ENCODE data around the gene ANKRD61.
"Not testable (repeated sequence)": the region's sequence is repeated elsewhere in the genome, so short reads cannot be mapped to it uniquely, and the experiment has no call there.

Gene ANKRD61

GRCh38 chr7:6031567-6031966 lies 391 bp downstream of the ANKRD61 start:
- no peak for DNase-seq (ENCODE audit: low read depth in 1 of 2, low spot score in 1 of 2)

GRCh38 chr7:6032167-6032566 lies 991 bp downstream of the ANKRD61 start:
- DNase-seq (ENCODE audit: low read depth in 1 of 2, low spot score in 1 of 2): no peak

- DNase-seq (ENCODE audit: low read depth in 1 of 2, low spot score in 1 of 2): no peak
Measured at GRCh38 chr7:6032641-6033040, 1.5 kb downstream of the ANKRD61 start.

- DNase-seq (ENCODE audit: low read depth in 1 of 2, low spot score in 1 of 2): no peak
Measured at GRCh38 chr7:6035165-6035564, 4.0 kb downstream of the ANKRD61 start.

GRCh38 chr7:6035686-6036085 lies 4.5 kb downstream of the ANKRD61 start:
- DNase-seq (ENCODE audit: low read depth in 1 of 2, low spot score in 1 of 2): no peak

- DNase-seq (ENCODE audit: low read depth in 1 of 2, low spot score in 1 of 2): no peak
Measured at GRCh38 chr7:6049780-6050179, 18.6 kb downstream of the ANKRD61 start.

- not testable (repeated sequence) for DNase-seq (ENCODE audit: low read depth in 1 of 2, low spot score in 1 of 2)
Measured at GRCh38 chr7:6051185-6051584, 20.0 kb downstream of the ANKRD61 start.

GRCh38 chr7:6056616-6057015 lies 25.4 kb downstream of the ANKRD61 start:
- DNase-seq (ENCODE audit: low read depth in 1 of 2, low spot score in 1 of 2): no peak

- no peak for DNase-seq (ENCODE audit: low read depth in 1 of 2, low spot score in 1 of 2)
Measured at GRCh38 chr7:6057316-6058129, 26.3 kb downstream of the ANKRD61 start.

- DNase-seq (ENCODE audit: low read depth in 1 of 2, low spot score in 1 of 2): not testable (repeated sequence)
Measured at GRCh38 chr7:6059941-6060340, 28.8 kb downstream of the ANKRD61 start.

- DNase-seq (ENCODE audit: low read depth in 1 of 2, low spot score in 1 of 2): no peak
Measured at GRCh38 chr7:6071406-6071805, 40.2 kb downstream of the ANKRD61 start.

- no peak for DNase-seq (ENCODE audit: low read depth in 1 of 2, low spot score in 1 of 2)
Measured at GRCh38 chr7:6074612-6075380, 43.6 kb downstream of the ANKRD61 start.

GRCh38 chr7:6078548-6078947 lies 47.4 kb downstream of the ANKRD61 start:
- no peak for DNase-seq (ENCODE audit: low read depth in 1 of 2, low spot score in 1 of 2)

GRCh38 chr7:6083047-6083446 lies 51.9 kb downstream of the ANKRD61 start:
- DNase-seq (ENCODE audit: low read depth in 1 of 2, low spot score in 1 of 2): not testable (repeated sequence)
